Limb (tissue), 2 donors: ENCODE measurements around the gene DTNA.
"Not testable (repeated sequence)": the region's sequence is repeated elsewhere in the genome, so short reads cannot be mapped to it uniquely, and the experiment has no call there.

Experiments used
- DNase-seq, 2 donors: peaks; one replicate each; pipeline ENCODE4 v3.0.0-alpha.2; 2016; ENCODE audit errors: extremely low spot score in 2 of 2

DTNA gene

DNA sequence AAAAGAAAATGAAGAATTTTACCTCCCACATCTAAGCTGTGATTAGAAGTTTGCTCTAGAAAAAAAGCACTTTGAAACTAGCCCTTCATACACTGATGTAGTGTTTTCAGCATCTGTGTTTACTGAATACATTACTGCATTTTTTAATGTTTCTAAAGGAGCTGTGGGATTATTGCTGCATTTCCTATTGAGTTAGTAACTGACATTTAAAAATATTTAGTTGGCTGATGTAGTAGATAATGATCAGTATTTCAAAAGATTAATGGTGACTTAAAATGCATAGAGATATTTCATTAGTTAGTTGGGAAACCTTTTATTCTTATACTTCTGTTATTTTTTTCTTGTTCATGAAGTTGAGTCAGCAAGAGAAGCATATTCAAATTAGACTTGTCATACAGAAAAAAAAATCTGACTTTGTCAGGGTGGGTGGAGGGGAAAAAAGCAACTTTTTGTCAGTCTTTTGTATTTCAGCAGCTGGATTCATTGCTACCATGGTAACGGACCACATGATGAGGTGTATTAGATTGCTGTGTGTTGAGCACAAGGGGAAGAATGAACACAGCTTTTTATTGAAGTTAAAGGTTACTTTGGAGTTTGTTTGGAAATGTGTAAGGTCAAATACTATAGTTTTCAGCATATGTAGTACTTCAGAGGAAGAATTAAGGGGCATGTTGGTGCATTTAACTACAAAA is at the start of gene DTNA:
Gene DTNA (plus strand): TSS at position 549 of the 692 bp plus-strand sequence. CDS start 45,679 bp downstream, outside the sequence.
- peak in 1 of 2 donors; percentile 86 for DNase-seq

DNA sequence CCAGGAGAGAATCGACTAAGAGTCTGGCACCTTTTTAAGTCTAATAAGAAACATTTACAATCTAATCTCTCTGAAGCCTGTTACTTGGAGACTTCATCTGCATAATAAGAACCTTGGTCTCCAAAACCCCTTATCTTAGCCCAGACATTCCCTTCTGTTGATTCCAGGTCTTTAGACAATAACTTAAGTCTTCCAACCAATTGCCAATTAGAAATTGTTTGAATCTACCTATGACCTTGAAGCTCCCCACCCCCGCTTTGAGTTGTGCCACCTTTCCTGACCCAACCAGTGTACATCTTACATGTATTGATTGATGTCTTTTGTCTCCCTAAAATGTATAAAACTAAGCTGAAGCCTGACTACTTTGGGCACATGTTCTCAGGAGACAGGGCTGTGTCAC is 49.5 kb upstream of the DTNA start:
- DNase-seq: no peak

DNA sequence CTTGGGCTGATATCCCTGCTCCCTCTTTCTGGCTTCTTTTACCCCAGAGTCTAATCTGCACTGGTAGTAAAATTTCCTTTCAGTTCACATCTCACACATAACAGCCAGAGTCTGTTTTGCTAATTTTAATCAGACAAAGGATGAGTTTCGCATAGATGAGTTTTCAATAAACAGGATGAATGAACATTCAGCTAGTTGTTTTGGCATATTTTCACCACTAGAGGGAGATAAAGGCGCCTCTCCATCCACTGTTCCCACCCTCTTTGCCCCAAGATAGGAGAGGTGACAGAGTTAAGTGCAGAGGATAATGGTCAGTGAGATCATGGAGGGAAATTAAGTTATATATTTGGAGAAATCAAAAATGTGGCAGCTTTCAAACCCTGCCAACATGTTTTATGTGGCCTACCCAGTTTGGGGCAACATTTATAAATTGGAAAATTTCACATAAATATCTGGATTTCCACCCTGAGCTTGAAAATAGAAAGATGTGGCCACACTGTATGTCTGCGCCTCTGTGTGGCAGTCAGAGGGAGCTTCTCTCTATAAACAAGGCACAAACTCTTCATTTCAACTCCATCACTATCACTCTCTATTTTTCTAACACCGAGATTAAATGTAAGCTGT is 48.5 kb upstream of the DTNA start:
- DNase-seq: peak in 1 of 2 donors; percentile 52

DNA sequence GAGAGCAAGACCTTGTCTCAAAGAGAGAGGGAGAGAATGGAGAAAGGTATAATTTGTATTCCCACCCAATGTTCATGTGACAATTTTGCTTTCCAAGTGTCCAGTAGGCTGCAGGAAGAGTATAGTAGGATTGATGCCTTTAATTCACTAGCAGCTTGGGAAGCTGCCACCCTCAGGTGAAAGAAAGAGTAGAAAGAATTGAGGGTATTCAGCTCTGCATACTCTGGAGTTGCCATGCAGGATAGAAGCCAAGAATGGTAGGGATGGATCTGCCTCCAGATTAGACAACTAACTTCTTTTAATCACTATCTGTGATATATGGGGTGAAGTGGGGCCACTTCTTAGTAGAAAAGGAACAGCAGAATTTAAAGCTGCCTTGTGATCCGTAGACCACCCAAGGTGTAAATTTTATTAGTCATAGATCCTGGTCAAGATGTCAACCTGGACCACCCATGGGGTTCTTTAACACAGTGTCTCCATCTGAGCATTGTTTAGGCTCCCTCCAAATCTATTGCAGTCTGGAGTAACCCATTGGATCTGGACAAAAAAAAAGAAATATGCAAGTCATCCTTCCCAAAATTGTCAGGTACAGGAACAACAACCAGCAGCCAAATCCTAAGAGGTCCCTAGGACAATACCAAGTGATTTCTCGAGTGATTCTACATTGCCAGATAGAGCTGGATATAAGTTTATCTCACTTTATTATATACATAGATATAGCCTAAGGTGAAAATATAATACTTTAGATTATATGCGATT is 33.1 kb upstream of the DTNA start:
- DNase-seq: no peak

DNA sequence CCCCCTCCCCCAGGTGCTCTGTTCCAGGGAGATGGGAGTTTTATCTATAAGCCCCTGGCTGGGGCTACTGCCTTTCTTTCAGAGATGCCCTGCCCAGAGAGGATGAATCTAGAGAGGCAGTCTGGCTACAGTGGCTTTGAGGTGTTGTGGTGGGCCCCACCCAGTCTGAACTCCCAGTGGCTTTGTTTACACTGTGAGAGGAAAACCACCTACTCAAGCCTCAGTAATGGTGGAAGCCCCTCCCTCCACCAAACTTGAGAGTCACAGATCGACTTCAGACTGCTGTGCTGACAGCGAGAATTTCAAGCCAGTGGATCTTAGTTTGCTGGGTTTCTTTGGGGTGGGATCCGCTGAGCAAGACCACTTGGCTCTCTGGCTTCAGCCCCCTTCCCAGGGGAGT is 20.3 kb upstream of the DTNA start:
- not testable (repeated sequence) for DNase-seq

DNA sequence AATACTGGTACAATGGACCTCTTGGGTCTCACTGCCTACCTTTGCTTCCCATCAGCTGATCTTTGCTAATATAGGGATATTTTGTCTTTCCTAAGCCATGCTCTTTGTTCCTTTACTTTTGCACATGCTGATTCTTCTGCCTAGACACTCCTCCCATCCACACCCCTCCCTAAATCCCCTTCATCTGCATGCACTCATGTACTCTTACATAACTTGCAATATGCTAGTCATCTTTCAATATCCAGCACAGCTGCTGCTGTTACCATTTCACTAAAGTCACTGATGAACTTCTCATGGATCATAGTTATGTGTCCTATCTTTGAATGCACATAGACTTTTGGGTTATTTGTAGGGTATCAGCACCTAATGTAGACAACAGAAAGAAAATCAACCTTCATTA is 18.5 kb upstream of the DTNA start:
- DNase-seq: no peak

DNA sequence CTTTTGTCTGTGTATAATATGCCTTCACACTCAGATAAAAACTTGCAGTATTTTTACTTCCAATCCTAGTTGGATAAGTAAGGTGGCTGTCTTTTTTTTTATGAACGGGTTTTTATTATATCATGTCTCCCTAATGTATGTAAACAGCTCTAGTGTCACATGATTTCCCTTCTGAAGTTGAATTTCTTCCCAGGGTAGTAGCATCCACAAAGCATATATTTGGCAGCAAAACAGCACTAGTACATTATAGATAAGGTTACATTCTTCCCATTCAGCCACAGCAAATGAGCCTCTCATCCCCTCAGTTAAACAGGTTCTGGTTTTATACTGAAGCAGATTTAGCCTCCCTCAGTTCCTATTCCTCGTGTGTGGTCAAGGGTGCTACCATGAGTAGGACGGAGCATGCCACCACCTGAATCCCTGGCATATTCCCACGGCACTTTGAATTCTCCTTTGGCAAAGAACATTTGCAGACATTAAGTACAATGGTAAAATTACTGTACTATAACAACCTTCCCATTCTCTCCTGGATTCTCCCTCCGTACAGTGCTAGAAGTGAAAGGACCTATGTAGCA is 15.4 kb upstream of the DTNA start:
- DNase-seq: peak in 1 of 2 donors; percentile 23

DNA sequence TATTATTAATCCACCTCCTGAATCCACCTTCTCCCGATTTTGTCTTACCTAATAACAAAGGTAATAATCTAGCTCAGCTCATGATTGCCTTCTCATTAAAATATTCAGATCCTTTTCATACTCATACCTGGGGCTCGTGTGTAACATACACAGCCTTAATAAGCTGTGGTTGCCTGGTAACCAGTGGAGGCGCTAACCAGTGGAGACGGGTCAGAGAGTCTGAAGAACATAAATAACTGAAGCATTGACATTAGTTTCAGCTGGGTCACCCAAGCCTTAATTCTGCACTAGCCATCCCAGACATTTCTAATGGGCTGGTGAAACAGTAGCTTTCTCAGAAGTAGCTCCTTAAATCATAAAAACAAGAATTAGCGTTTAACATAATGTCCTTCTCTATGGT is 14.8 kb upstream of the DTNA start:
- no peak for DNase-seq

DNA sequence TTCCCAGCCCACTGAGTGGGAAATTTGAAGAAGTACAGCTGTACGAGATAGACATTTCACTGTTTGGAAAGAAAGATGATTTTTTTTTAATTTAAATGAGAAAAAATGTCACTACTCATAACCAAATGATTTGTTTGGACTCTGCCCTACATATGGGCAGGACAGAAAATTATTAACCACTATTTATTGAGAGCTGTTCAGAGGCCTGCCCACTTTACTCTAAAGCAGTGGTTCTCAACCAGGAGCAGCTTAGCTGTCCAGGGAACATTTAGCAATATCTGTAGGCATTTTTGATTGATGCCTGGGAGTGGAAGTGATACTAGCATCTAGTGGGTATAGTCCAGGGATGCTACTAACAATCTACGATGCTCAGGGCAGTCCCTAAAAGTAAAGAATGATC is 13.4 kb upstream of the DTNA start:
- DNase-seq: no peak

DNA sequence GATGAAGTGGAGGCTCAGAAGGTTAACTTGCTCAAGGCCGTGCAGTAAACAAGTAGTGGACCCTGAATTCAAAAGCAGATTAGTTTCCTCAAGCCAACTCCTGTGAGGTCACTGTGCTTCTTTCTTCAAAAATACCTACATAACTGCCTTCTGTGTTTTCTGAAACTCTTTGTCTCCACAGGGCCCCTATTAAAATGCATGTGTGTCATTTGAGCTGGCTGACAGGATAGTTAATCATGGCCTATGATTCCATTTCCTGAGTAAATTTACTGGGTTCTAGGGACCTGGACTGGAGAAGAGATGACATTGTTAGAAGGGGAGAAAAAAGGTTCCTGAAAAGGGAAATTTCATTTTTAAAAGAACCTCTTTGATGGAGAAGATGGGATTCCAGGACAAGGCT is 12.9 kb upstream of the DTNA start:
- no peak for DNase-seq

DNA sequence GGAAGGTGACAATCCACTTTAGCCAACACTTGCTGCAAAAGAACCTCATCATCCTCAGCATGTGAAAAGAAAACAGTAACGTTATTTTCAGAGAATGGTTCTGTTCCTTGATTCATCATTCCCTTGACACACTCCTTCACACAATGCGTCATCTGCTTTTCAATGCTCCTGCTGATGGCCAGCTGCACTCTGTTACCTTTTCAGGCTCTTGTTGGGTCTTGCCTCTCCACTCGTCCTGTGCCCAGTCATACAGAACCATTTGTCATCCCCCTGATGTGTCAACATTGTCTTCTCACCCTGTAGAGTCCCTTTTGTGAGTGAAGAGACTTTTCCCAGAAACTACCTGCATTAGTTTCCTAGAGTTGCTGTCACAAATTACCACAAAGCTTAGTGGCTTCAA is 12.2 kb upstream of the DTNA start:
- no peak for DNase-seq

DNA sequence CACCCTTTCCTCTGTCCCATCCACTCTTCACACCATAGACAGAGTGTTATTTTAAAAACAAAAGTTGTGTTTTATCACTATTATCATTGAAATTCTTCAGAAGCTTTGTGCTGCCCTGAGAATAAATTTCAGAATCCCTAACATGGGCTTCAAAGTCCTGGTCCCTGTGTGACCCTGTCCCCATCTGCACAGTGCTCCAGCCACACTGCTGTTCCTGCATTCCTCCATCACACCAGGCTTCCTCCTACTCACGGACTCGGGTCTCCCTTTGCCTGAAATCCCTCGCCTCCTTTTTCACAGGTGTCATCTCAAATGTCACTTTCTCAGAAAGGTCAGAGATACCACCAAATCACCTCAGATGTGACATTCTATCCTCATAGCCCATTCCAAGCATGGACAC is 8.2 kb upstream of the DTNA start:
- no peak for DNase-seq

DNA sequence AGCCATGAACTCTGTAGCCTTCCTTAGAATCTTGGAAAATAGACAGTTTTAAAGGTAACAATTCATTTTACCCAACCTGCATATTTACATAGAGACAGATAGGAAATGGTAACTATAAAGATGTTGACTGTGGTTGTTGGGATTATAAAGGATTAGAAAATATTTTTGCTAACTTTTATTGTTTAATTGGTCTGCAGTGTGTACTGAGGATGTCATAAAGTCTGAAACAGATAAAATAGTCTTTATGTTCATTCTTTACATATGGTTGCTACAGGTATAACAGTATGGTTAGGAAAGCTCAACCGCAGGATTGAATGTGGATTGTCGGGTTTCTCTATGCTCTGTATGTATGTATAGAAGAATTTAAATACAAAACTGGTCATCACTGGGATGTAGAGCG is 7.3 kb upstream of the DTNA start:
- no peak for DNase-seq

DNA sequence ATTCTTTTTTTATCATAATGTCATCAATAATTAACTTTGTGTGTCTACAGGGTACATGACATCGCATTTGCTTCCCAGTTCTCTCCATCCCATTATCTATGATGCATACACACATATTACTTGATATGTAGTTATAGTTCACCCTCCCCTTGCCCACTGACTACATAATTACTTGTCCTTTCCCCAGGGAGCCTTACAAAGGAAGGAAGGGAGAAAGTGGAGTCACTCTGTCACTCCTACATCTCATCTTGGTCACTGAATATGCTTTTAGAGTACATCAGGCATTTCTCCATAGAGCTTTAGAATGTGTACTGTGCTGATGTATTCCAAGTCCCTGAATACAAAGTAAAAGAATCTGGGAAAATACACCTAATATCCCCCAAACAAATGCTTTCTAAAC is 6.0 kb upstream of the DTNA start:
- DNase-seq: no peak

DNA sequence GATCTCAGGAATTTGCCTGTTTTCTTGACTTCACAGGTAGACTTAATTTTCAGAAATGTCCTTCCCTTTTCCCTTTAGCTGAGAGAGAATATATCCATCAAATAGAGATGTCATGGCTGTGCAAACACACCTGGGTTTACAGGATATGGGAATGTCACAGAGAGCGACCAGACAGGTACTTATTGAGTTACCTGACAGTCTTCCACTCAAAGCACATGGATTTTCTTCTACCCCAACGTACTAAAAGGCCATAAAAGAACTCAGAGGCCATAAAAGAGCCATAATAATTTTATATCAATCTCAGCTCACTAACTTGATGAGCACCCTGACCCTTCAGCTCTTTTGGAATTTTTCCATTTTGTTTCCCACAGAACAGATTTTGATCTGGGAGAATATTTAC is 5.3 kb upstream of the DTNA start:
- DNase-seq: no peak

DNA sequence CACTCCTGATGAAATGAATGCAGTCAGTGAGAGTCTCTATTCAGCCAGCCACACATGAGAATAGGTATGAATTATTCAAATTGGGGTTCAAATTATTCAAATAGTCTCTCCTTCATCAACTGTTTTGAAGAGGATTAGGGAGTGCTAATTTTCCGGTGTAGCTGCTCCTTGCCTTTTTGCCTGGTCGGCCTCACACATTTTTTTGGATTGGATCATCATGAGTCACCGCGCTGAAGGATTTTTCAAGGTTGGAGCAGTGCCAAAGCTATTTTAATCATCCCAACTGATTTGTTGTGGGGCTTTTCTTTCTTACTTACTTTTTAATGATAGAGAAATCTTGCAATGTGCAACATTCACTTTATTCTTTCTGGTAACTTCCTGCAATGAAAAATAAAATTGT is 2.4 kb upstream of the DTNA start:
- DNase-seq: peak in 1 of 2 donors; percentile 84

DNA sequence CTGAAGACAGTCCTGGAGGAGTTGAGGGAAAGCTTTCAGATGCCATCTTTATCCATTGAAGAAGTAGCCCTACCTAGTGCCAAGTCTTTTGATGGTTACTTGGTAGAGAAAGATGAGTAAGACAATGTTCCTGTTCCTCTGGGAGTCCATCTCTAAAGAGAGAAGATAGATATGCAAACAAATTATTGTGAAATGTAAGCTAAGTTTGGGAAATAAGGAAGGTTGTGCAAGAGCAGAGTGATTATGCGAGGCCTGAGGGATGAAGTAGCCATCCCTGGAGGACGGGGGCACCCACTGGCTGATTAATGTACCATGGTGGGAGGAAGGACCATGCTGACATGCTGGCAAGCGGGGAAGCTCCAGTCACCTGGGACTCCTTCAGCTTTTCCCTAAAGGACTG is 994 bp upstream of the DTNA start:
- DNase-seq: no peak

DNA sequence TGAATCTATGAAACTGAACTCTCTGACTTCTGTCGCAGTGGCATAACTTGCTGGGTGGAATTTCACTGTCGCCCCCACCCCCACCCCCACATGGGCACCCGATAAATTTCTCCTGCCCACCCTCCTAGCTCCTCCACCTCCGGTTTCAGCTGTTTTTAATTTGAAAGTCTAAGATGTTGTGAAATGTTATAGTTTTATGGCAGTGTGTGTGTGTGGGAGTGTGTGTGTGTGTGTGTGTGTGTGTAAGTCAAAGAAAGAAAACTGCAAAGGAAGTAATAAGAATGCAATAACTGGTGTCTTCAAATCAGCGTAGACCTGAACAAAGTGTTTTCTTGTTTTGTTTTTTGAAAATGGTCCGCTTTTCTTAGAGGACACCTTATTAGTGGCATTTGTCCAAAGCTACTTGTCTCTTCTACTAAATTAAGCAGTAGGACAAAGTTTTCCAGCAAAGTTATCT is 388 bp downstream of the DTNA start:
- peak; percentile 19 to 55 for DNase-seq

DNA sequence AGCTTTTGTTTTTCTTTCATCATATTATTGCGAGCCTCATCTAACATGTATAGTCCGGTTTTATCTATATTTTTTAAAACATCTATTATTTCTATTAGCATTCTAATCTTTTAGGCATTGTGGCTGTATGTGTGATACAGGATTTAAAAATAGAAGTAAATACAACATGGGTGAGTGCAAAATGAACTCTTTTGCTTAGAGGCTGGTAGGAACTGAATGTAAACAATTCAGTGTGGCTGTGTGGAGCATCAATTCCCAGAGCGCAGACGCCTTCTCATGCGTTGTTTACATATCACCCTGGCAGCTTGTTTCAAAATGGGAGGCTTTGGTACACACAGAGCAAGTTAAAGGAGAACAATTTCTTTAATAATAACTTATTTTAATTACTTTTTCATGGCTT is 836 bp downstream of the DTNA start:
- peak in 1 of 2 donors; percentile 68 for DNase-seq

DNA sequence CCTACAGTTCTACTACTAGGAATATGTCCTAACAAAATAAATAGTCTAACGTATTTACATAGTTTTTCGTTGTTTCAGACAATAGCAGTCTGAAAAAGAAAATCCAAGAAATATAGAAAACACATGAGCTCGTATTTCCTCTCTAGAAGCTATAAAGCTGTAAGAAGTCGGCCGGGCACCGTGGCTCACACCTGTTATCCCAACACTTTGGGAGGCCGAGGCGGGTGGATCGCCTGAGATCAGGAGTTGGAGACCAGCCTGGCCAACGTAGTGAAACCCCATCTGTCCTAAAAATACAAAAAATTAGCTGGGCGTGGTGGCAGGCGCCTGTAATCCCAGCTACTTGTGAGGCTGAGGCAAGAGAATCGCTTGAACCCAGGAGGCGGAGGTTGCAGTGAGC is 6.0 kb downstream of the DTNA start:
- DNase-seq: not testable (repeated sequence)

DNA sequence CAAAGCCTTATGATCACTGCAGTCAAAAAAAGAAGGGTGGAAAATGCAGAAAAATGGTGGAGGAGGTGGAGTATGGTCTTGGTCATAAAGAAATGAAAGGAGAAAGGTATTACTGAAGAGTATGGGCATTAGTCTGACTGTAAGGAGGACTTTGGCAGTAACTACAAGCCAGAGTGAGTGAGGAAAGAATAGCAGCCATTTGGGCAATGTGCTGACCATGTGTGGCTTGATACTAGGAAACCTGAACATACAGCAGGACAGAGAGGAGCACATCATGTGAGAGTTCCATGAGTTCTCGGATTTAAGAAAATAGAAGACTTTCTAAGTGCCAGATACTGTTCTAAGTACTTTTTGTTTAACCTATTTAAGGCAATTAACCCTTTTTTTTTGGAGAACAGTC is 8.5 kb downstream of the DTNA start:
- DNase-seq: no peak

DNA sequence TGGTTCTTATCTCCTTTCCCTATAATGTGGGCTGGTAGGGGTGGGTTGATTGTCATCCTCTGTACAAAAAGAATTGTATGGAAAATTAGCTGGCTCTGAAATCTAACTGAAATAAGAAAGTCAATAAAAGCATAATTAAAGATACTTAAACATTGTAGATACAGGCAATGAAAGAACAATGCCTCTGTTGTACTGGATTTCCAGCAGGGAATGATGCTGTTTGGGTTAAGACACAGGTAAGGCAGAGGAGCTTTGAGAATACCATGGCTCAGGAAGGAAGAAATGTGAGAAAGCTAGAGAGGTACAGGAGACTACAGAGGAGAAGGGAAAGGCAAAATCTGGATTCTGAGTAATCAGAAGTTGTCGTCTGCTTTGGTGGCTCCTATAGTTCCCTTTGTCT is 10.1 kb downstream of the DTNA start:
- no peak for DNase-seq
